ENCODE results near the gene CD47.

DNA sequence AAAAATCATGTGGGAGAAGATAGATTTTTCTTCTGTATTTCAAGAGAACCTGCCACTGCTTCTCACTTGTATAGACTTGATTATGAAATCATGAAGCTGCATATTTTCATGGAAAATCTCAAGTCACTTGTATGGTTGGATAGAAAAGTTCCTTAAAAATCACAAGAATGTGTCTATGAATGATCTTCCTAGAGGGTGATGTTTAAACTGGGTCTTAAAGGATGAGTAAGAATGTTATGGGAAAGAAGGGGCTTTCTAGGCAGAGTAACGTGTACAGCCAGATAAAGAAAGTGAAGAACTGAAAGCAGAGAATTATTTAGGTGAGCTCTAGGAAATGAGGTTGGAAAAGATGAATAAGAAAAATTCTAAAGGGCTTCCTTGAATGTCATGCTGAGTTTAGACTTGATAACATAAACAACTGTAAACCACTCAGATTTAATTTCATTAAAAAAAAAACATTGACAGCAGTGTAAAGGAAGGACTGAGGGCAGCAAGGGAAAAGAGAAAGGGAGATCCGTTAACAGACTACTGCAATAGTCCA is 5.0 kb downstream of the CD47 start:
- TF ChIP-seq CTCF (IDR thresholded peaks at IDR 0.05) (no peak), POLR2AphosphoS5 (IDR thresholded peaks at IDR 0.05; ENCODE audit: low read depth, low read length) (no peak)

Data from Panc1 (cell line).